ENCODE measurements around the gene LEP. TPM values are rescaled to one million over a fixed set of nuclear protein-coding genes. Genes with fewer than 3 reads are reported as not detected.

LEP gene
- total and polyA plus RNA-seq, 2 donors (not counting 1 experiment from before 2014, with no cell fraction given), result 0.36 to 2.8 TPM

- Histone ChIP-seq H3K36me3 (ENCODE audit: control insufficient read depth, insufficient read depth, low read length) (no peaks in the 10 kb centered on the region), H3K27me3 (ENCODE audit: control insufficient read depth, insufficient read depth, low read length) (peaks cover 5% of the 10 kb centered on the region), H4K20me1 (ENCODE audit: control insufficient read depth, extremely low read depth, insufficient read depth, low read length) (no peaks in the 10 kb centered on the region), H3K4me3 (replicated peaks in 1 of 4; ENCODE audit: control extremely low read depth in 1 of 4, insufficient read depth in 1 of 4, low read depth in 3 of 4, low read length in 4 of 4) (no peak overlapping the region), H3K4me2 (ENCODE audit: extremely low read depth, insufficient read depth, low read length) (no peak overlapping the region), H3K79me2 (ENCODE audit: control insufficient read depth, insufficient read depth, low read length) (no peaks in the 10 kb centered on the region), H3K27ac (ENCODE audit: insufficient read depth, low read length) (no peak overlapping the region), H3K9ac (ENCODE audit: insufficient read depth, low read length) (no peak overlapping the region), H2AFZ (ENCODE audit: low read length) (no peak overlapping the region), H3K4me1 (ENCODE audit: control insufficient read depth, extremely low read depth, insufficient read depth, low read length) (peaks cover 5% of the 10 kb centered on the region), H3K9me3 (ENCODE audit: control insufficient read depth, insufficient read depth, low read depth, low read length) (no peaks in the 10 kb centered on the region)
- DNase-seq (ENCODE audit: low read depth in 2 of 2), result no peak
- TF ChIP-seq, protein P1, sequence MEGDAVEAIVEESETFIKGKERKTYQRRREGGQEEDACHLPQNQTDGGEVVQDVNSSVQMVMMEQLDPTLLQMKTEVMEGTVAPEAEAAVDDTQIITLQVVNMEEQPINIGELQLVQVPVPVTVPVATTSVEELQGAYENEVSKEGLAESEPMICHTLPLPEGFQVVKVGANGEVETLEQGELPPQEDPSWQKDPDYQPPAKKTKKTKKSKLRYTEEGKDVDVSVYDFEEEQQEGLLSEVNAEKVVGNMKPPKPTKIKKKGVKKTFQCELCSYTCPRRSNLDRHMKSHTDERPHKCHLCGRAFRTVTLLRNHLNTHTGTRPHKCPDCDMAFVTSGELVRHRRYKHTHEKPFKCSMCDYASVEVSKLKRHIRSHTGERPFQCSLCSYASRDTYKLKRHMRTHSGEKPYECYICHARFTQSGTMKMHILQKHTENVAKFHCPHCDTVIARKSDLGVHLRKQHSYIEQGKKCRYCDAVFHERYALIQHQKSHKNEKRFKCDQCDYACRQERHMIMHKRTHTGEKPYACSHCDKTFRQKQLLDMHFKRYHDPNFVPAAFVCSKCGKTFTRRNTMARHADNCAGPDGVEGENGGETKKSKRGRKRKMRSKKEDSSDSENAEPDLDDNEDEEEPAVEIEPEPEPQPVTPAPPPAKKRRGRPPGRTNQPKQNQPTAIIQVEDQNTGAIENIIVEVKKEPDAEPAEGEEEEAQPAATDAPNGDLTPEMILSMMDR (conservative IDR thresholded peaks at IDR 0.05 in 1 of 2, IDR thresholded peaks at IDR 0.05 in 1 of 2; ENCODE audit: low read depth in 1 of 2, low read length in 2 of 2), result no peak
- no peak for TF ChIP-seq EZH2 (IDR thresholded peaks at IDR 0.05; ENCODE audit: low read length, missing control alignments)
These were observed 24.8 kb downstream of the LEP start for GRCh38 chr7:128265906-128266300.

- Histone ChIP-seq H3K36me3 (ENCODE audit: control insufficient read depth, insufficient read depth, low read length) (no peaks in the 10 kb centered on the region), H3K9me3 (ENCODE audit: control insufficient read depth, insufficient read depth, low read depth, low read length) (no peaks in the 10 kb centered on the region), H3K9ac (ENCODE audit: insufficient read depth, low read length) (no peak overlapping the region), H3K27me3 (ENCODE audit: control insufficient read depth, insufficient read depth, low read length) (peaks cover 10% of the 10 kb centered on the region), H3K4me3 (replicated peaks in 1 of 4; ENCODE audit: control extremely low read depth in 1 of 4, insufficient read depth in 1 of 4, low read depth in 3 of 4, low read length in 4 of 4) (peak overlapping the region in 1 of 4 experiments; percentile 37), H3K79me2 (ENCODE audit: control insufficient read depth, insufficient read depth, low read length) (no peaks in the 10 kb centered on the region), H3K27ac (ENCODE audit: insufficient read depth, low read length) (no peak overlapping the region), H2AFZ (ENCODE audit: low read length) (peak overlapping the region; percentile 73), H3K4me1 (ENCODE audit: control insufficient read depth, extremely low read depth, insufficient read depth, low read length) (peaks cover 8% of the 10 kb centered on the region), H3K4me2 (ENCODE audit: extremely low read depth, insufficient read depth, low read length) (peak overlapping the region; percentile 90), H4K20me1 (ENCODE audit: control insufficient read depth, extremely low read depth, insufficient read depth, low read length) (no peaks in the 10 kb centered on the region)
- DNase-seq (ENCODE audit: low read depth in 2 of 2), result no peak
- TF ChIP-seq EZH2 (IDR thresholded peaks at IDR 0.05; ENCODE audit: low read length, missing control alignments), result no peak
- TF ChIP-seq, protein P1 (conservative IDR thresholded peaks at IDR 0.05 in 1 of 2, IDR thresholded peaks at IDR 0.05 in 1 of 2; ENCODE audit: low read depth in 1 of 2, low read length in 2 of 2), result no peak
These were observed 25.4 kb downstream of the LEP start for GRCh38 chr7:128266529-128266882.

DNA sequence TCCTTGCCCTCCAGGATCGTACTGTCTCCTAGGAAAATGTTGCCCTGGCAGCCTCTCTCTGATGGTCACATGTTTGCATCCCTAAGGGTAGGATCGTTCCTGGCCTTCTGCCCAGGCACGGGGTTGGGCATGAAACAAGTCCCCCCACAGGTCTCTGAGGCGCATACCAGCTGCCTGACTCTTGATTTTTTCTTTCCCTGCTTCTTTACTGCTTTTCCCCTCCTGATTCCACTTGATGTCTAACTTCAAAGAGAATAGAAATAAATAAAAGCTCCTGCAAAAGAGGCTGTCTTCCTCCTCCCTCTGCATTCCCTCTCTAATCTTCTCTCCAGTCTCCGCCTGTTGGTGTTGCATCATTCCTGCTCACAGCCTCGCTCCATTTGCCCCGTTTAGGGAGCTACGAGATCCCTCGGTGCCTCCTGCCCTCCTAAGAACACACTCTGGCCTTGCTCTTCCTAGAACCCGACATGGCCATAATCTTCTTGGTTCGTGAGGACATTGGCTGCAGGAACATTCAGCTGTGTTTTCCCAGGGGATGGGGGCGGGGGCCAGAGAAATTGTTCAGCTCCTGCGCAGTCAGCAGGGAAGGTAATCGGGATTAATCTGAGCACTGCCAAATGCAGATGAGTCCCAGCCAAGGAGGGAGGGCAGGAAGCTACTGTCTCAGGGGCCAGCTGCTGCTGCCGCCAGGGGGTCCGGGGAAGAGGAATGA, 26.0 kb downstream of the LEP start:
- Histone ChIP-seq H4K20me1 (ENCODE audit: control insufficient read depth, extremely low read depth, insufficient read depth, low read length) (no peaks in the 10 kb centered on the region), H3K79me2 (ENCODE audit: control insufficient read depth, insufficient read depth, low read length) (no peaks in the 10 kb centered on the region), H3K4me1 (ENCODE audit: control insufficient read depth, extremely low read depth, insufficient read depth, low read length) (peaks cover 8% of the 10 kb centered on the region), H3K27me3 (ENCODE audit: control insufficient read depth, insufficient read depth, low read length) (peaks cover 16% of the 10 kb centered on the region), H3K36me3 (ENCODE audit: control insufficient read depth, insufficient read depth, low read length) (no peaks in the 10 kb centered on the region), H3K4me3 (replicated peaks in 1 of 4; ENCODE audit: control extremely low read depth in 1 of 4, insufficient read depth in 1 of 4, low read depth in 3 of 4, low read length in 4 of 4) (peak overlapping the region; percentile 12 to 37 (median 18)), H3K9ac (ENCODE audit: insufficient read depth, low read length) (no peak overlapping the region), H3K27ac (ENCODE audit: insufficient read depth, low read length) (no peak overlapping the region), H3K4me2 (ENCODE audit: extremely low read depth, insufficient read depth, low read length) (peak overlapping the region; percentile 90), H3K9me3 (ENCODE audit: control insufficient read depth, insufficient read depth, low read depth, low read length) (no peaks in the 10 kb centered on the region), H2AFZ (ENCODE audit: low read length) (peak overlapping the region; percentile 73)
- TF ChIP-seq EZH2 (IDR thresholded peaks at IDR 0.05; ENCODE audit: low read length, missing control alignments), result no peak
- TF ChIP-seq, protein P1 (conservative IDR thresholded peaks at IDR 0.05 in 1 of 2, IDR thresholded peaks at IDR 0.05 in 1 of 2; ENCODE audit: low read depth in 1 of 2, low read length in 2 of 2), result no peak
- peak; percentile 61 to 70 for DNase-seq (ENCODE audit: low read depth in 2 of 2)
